Tibial nerve (tissue), 4 donors: ENCODE measurements around the gene STAT5A. TPM values are rescaled to one million over a fixed set of nuclear protein-coding genes. Genes with fewer than 3 reads are reported as not detected.

Experiments
- DNase-seq, 2 donors: peaks; one replicate each; pipeline ENCODE4 v3.0.0-alpha.2; 2019; ENCODE audit warnings: low spot score in 2 of 2
- H3K27ac ChIP-seq, 4 donors: fragments of 200-600 bp; sonication (generic) in 3 of 4; one replicate each; pipeline ENCODE4 v1.5.1; 2017 to 2019; ENCODE audit warnings: mild to moderate bottlenecking in 1 of 4
- H3K27me3 ChIP-seq, 2 donors: fragments of 200-600 bp; sonication (generic) in 1 of 2; one replicate each; pipeline versions ENCODE4 v1.5.1 to v1.6.0; 2017 to 2019
- H3K36me3 ChIP-seq, 3 donors: fragments of 200-600 bp; sonication (generic); one replicate each; pipeline ENCODE4 v1.5.1; 2018 to 2019
- H3K4me1 ChIP-seq, 4 donors: fragments of 200-600 bp; sonication (generic) in 3 of 4; one replicate each; pipeline ENCODE4 v1.5.1; 2017 to 2019
- H3K4me3 ChIP-seq, 4 donors: fragments of 200-600 bp; sonication (generic) in 3 of 4; one replicate each; pipeline ENCODE4 v1.5.1; 2017 to 2019; ENCODE audit warnings: mild to moderate bottlenecking in 1 of 4, moderate library complexity in 1 of 4
- H3K9me3 ChIP-seq, 4 donors: fragments of 200-600 bp; sonication (generic) in 3 of 4; one replicate each; pipeline ENCODE4 v1.5.1; 2017 to 2019
- CTCF ChIP-seq, 5 experiments: fragments of 200-600 bp in 3 of 5; fragments of 450-650 bp in 2 of 5; sonication (generic) in 3 of 5; IDR thresholded peaks; one replicate each; pipeline ENCODE4 v1.5.1; 2016 to 2019; ENCODE audit warnings: antibody characterized with exemption in 5 of 5, mild to moderate bottlenecking in 3 of 5, moderate library complexity in 2 of 5
- EP300 ChIP-seq, 2 donors: sonication (generic); formaldehyde crosslinking; IDR thresholded peaks; one replicate each; pipeline ENCODE4 v1.6.1; 2017; ENCODE audit warnings: antibody characterized with exemption in 2 of 2, mild to moderate bottlenecking in 1 of 2
- POLR2A ChIP-seq, 2 donors: fragments of 450-650 bp; IDR thresholded peaks; one replicate each; pipeline ENCODE4 v1.6.1; 2017; ENCODE audit warnings: antibody characterized with exemption in 2 of 2, mild to moderate bottlenecking in 2 of 2, moderate library complexity in 2 of 2
- WGBS, 2 donors: methylation state at CpG; one replicate each; pipeline ENCODE4 v1.1.5; 2018; 5-methylcytosine and 5-hydroxymethylcytosine counted together
- total RNA-seq, 4 donors: library from RNA; depleted of rRNA; stranded (reverse); fragments of >200 nt; gene quantifications; one replicate each; pipeline ENCODE4 v1.1.0, GENCODE V29; 2016

STAT5A gene
- total RNA-seq, 4 donors from 2014 or later = 95.2 to 150 (median 127) TPM

GRCh38 chr17:42271006-42271778, 17.1 kb upstream of the STAT5A start:
- Histone ChIP-seq H3K27ac (peak overlapping the region in 1 of 4 donors; percentile 8), H3K4me3 (no peak overlapping the region), H3K9me3 (no peaks in the 10 kb centered on the region), H3K27me3 (no peaks in the 10 kb centered on the region), H3K4me1 (peaks cover 0 to 65% (median 27%) of the 10 kb centered on the region in 4 donors), H3K36me3 (no peaks in the 10 kb centered on the region)
- 91 to 93% methylated on average over 3 of the region's 3 CpGs for WGBS, 2 donors
- no peak for DNase-seq
- TF ChIP-seq CTCF (IDR thresholded peaks at IDR 0.05) (no peak), POLR2A (IDR thresholded peaks at IDR 0.05) (no peak), EP300 (IDR thresholded peaks at IDR 0.05) (no peak)

GRCh38 chr17:42271779-42272035, 16.6 kb upstream of the STAT5A start:
- TF ChIP-seq EP300 (IDR thresholded peaks at IDR 0.05) = no peak
- TF ChIP-seq CTCF (IDR thresholded peaks at IDR 0.05) = no peak
- Histone ChIP-seq H3K4me1 (peaks cover 0 to 64% (median 24%) of the 10 kb centered on the region in 4 donors), H3K36me3 (no peaks in the 10 kb centered on the region), H3K27me3 (no peaks in the 10 kb centered on the region), H3K9me3 (no peaks in the 10 kb centered on the region), H3K4me3 (no peak overlapping the region), H3K27ac (no peak overlapping the region)
- DNase-seq = no peak

GRCh38 chr17:42272162-42272907, 16.0 kb upstream of the STAT5A start:
- peaks cover 0 to 64% (median 24%) of the 10 kb centered on the region in 4 donors for H3K4me1 ChIP-seq
- no peaks in the 10 kb centered on the region for H3K9me3 ChIP-seq
- no peaks in the 10 kb centered on the region for H3K36me3 ChIP-seq
- WGBS, 2 donors = 77 to 82% methylated on average over 7 of the region's 7 CpGs
- no peak overlapping the region for H3K27ac ChIP-seq
- H3K4me3 ChIP-seq = no peak overlapping the region
- no peak for DNase-seq
- TF ChIP-seq CTCF (IDR thresholded peaks at IDR 0.05) = no peak
- no peak for TF ChIP-seq EP300 (IDR thresholded peaks at IDR 0.05)
- TF ChIP-seq POLR2A (IDR thresholded peaks at IDR 0.05) = no peak
- no peaks in the 10 kb centered on the region for H3K27me3 ChIP-seq

GRCh38 chr17:42273474-42274252, 14.6 kb upstream of the STAT5A start:
- 73 to 80% methylated on average over 7 of the region's 7 CpGs for WGBS, 2 donors
- Histone ChIP-seq H3K9me3 (no peaks in the 10 kb centered on the region), H3K27me3 (no peaks in the 10 kb centered on the region), H3K36me3 (no peaks in the 10 kb centered on the region), H3K27ac (no peak overlapping the region), H3K4me3 (no peak overlapping the region), H3K4me1 (peaks cover 0 to 66% (median 24%) of the 10 kb centered on the region in 4 donors)
- TF ChIP-seq EP300 (IDR thresholded peaks at IDR 0.05) (no peak), CTCF (IDR thresholded peaks at IDR 0.05) (no peak), POLR2A (IDR thresholded peaks at IDR 0.05) (no peak)
- DNase-seq = no peak

- TF ChIP-seq POLR2A (IDR thresholded peaks at IDR 0.05) = no peak
- no peak for TF ChIP-seq CTCF (IDR thresholded peaks at IDR 0.05)
- TF ChIP-seq EP300 (IDR thresholded peaks at IDR 0.05) = no peak
- H3K27me3 ChIP-seq = no peaks in the 10 kb centered on the region
- DNase-seq = no peak
- no peak overlapping the region for H3K27ac ChIP-seq
- H3K36me3 ChIP-seq = no peaks in the 10 kb centered on the region
- peaks cover 0 to 66% (median 24%) of the 10 kb centered on the region in 4 donors for H3K4me1 ChIP-seq
- H3K9me3 ChIP-seq = no peaks in the 10 kb centered on the region
- H3K4me3 ChIP-seq = no peak overlapping the region
- WGBS, 2 donors = 90 to 94% methylated on average over 3 of the region's 3 CpGs
Measured at GRCh38 chr17:42274253-42274542, 14.1 kb upstream of the STAT5A start.
